Aorta (tissue), 5 donors: ENCODE data around the gene EFCAB7. TPM values are rescaled to one million over a fixed set of nuclear protein-coding genes. Genes with fewer than 3 reads are reported as not detected.

Source experiments
- ATAC-seq: fragments of 200-7000 bp; cut with Tn5 transposase; one replicate; pipeline ENCODE4 v1.9.1; 2022; ENCODE audit warnings: moderate library complexity; ENCODE audit not compliant: low FRiP score
- DNase-seq, 2 donors: peaks; one replicate each; pipeline ENCODE4 v3.0.0-alpha.2; 2020
- H3K27ac ChIP-seq, 2 donors: one replicate each; pipeline ENCODE4 v1.5.1; 2013; ENCODE audit warnings: low read length in 2 of 2, mild to moderate bottlenecking in 2 of 2, moderate library complexity in 2 of 2, control low read depth in 1 of 2, inconsistent platforms in 1 of 2, low read depth in 1 of 2
- H3K27me3 ChIP-seq, 2 donors: one replicate each; pipeline ENCODE4 v1.6.1; 2013; ENCODE audit warnings: control low read depth in 1 of 2, low read length in 1 of 2, mild to moderate bottlenecking in 1 of 2, moderate library complexity in 1 of 2; ENCODE audit not compliant: insufficient read depth in 2 of 2, control insufficient read depth in 1 of 2
- H3K36me3 ChIP-seq, 2 donors: one replicate each; pipeline ENCODE4 v1.6.1; 2013; ENCODE audit warnings: control low read depth in 1 of 2, low read length in 1 of 2, mild to moderate bottlenecking in 1 of 2; ENCODE audit not compliant: insufficient read depth in 2 of 2, control insufficient read depth in 1 of 2
- H3K4me1 ChIP-seq, 2 donors: one replicate each; pipeline ENCODE4 v1.6.1; 2013; ENCODE audit warnings: low read length in 2 of 2, control low read depth in 1 of 2, mild to moderate bottlenecking in 1 of 2, moderate library complexity in 1 of 2; ENCODE audit not compliant: insufficient read depth in 2 of 2, control insufficient read depth in 1 of 2
- H3K4me3 ChIP-seq, 2 donors: one replicate each; pipeline ENCODE4 v1.5.1; 2013; ENCODE audit warnings: low read length in 2 of 2, control low read depth in 1 of 2, mild to moderate bottlenecking in 1 of 2
- H3K9me3 ChIP-seq: one replicate; pipeline ENCODE4 v1.6.1; 2013; ENCODE audit warnings: mild to moderate bottlenecking, low read length; ENCODE audit not compliant: control insufficient read depth
- WGBS, 2 donors: extraction: QIAGEN DNeasy Blood & Tissue Kit; methylation state at CpG; one replicate each; pipeline ENCODE4 v1.1.7; 2013; 5-methylcytosine and 5-hydroxymethylcytosine counted together
- intact Hi-C, 2 donors: fragments of 100-400 bp; cut with DNase I; formaldehyde crosslinking; loops; one replicate each; pipeline versions ENCODE4 v1.14.2 to v1.15.0; 2022
- polyA plus RNA-seq, 2 donors: library from polyadenylated mRNA; stranded (reverse); fragments of 200-250 nt; gene quantifications; one replicate each; pipeline ENCODE4 v1.2.3, GENCODE V29; 2013
- total RNA-seq, 2 donors: library from RNA; stranded (reverse); fragmentation: NEBNext Ultra II Directional; extraction: Animal tissue kit (Norgen Biotek cat#: 25700); gene quantifications; one replicate each; pipeline ENCODE4 v1.2.1, GENCODE V29; 2021
- donor health status: healthy with polysubstance abuse.
- donor health status: Bipolar disorder and iron deficiency.
- donor health status: DM: no; HTN: no; CAD: no.
- donor health status: DM: no; HTN: no; CAD: no.
- donor health status: DM: yes; HTN: yes; CAD: no.

The EFCAB7 gene
- total and polyA plus RNA-seq, 4 donors: 2.1 to 9.4 (median 5.1) TPM

DNA sequence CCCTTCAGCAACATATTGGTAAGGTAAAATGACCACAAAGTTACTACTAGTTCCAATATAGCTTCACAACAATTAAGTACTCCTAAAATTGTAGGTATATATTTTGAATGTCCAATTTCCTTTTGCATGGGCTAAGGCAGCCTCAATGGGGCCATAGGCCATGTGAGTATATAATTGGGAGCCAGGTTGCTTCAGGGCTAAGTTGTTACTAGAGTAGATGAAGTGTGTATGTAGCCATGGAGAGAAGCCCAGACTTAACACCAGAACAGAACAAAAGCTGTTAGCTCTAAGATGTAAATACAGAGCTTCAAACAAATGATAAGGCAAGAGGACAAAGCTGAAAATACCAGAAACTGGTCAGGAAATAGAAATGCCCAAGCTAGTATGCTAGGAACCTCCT is 16.5 kb upstream of the EFCAB7 start:
- no peak overlapping the region for H3K27ac ChIP-seq
- intact Hi-C loops: no loop called here
- H3K27me3 ChIP-seq: no peaks in the 10 kb centered on the region
- H3K4me1 ChIP-seq: no peaks in the 10 kb centered on the region
- ATAC-seq: no peak
- peaks cover 3 to 5% of the 10 kb centered on the region in 2 donors for H3K36me3 ChIP-seq
- H3K9me3 ChIP-seq: no peaks in the 10 kb centered on the region
- no peak for DNase-seq
- H3K4me3 ChIP-seq: no peak overlapping the region

DNA sequence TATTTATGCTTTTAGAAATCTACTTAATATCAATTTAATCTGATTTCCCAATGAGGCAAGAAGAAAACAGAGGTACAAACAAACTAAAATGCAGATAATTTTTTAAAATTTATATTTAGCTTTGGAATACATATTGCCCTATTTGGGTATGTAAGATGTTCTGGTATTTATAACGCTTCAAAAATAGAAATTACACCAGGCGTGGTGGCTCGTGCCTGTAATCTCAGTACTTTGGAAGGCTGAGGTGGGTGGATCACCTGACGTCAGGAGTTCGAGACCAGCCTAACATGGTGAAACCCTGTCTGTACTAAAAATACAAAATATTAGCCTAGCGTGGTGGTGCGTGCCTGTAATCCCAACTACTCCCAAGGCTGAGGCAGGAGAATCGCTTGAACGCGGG is 13.6 kb upstream of the EFCAB7 start:
- no peak overlapping the region for H3K27ac ChIP-seq
- 82 to 85% methylated on average over 10 of the region's 10 CpGs for WGBS, 2 donors
- H3K4me3 ChIP-seq: no peak overlapping the region
- H3K27me3 ChIP-seq: no peaks in the 10 kb centered on the region
- no peaks in the 10 kb centered on the region for H3K4me1 ChIP-seq
- intact Hi-C loops: no loop called here
- H3K9me3 ChIP-seq: no peaks in the 10 kb centered on the region
- DNase-seq (no peak), ATAC-seq (no peak)
- peaks cover 3 to 5% of the 10 kb centered on the region in 2 donors for H3K36me3 ChIP-seq

DNA sequence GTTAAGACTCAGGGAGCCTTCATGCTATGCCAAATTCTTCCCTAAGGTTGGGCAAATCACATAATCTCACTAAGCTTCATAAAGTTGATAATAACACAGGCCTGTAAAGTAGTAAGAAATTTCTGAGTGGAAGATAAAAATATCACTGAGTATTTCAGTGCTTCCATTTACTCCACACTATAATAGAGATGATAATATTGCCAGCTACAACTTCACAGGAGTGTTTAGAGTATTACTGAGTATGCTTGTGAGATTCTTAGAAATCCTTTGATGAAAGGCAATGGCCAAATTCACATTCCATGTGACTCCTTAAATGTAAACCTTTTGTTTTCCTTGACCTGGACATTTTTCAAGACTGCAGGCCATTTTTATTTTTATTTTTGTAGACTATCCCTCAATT is 10.7 kb upstream of the EFCAB7 start:
- no peaks in the 10 kb centered on the region for H3K36me3 ChIP-seq
- no peak overlapping the region for H3K27ac ChIP-seq
- no peaks in the 10 kb centered on the region for H3K4me1 ChIP-seq
- no peak for ATAC-seq
- intact Hi-C loops: no loop called here
- no peak for DNase-seq
- no peak overlapping the region for H3K4me3 ChIP-seq
- H3K9me3 ChIP-seq: no peaks in the 10 kb centered on the region
- H3K27me3 ChIP-seq: no peaks in the 10 kb centered on the region

DNA sequence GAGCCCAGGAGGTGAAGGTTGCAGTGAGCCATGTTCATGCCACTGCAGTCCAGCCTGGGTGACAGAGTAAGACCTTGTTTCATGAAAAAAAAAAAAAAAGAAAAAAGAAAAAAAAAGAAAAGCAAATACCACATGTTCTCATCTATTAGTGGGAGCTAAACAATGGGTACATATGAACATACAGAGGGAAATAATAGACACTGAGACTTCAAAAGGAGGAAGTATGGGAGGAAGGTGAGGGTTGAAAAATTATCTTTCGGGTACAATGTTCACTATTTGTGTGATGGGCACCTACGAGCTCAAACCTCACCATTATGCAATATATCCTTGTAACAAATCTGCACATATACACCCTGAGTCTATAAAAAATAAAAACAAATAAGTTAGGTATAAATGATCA is 6.7 kb upstream of the EFCAB7 start:
- intact Hi-C loops: no loop called here
- H3K27ac ChIP-seq: no peak overlapping the region
- no peaks in the 10 kb centered on the region for H3K4me1 ChIP-seq
- ATAC-seq (no peak), DNase-seq (no peak)
- no peaks in the 10 kb centered on the region for H3K9me3 ChIP-seq
- H3K36me3 ChIP-seq: no peaks in the 10 kb centered on the region
- no peak overlapping the region for H3K4me3 ChIP-seq
- 92 to 93% methylated on average over 2 of the region's 2 CpGs for WGBS, 2 donors
- no peaks in the 10 kb centered on the region for H3K27me3 ChIP-seq

DNA sequence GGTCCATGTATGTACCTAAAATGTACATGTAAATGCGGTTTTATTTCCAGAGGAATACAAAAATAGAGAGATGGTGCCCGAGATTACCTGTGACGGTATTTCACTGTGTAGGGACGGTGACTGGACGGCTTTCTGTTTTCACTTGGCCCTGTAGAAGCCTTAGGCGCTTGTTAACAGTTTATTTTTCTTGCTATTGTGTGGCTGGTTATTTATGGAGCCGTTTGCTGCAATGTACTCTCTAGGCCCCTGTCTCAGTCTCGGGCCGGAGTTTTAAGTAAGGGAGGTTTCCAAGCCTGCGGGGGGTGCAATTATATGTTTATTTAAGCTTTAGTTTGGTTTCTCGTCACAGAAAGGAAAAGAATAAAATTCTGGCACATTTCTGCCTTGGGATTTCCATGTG is 413 bp downstream of the EFCAB7 start:
- 0 to 1% methylated on average over 11 of the region's 11 CpGs for WGBS, 2 donors
- intact Hi-C loops: no loop called here
- Histone ChIP-seq H3K4me1 (no peaks in the 10 kb centered on the region), H3K36me3 (no peaks in the 10 kb centered on the region), H3K27ac (peak overlapping the region in 1 of 2 donors; percentile 99), H3K27me3 (no peaks in the 10 kb centered on the region), H3K4me3 (peak overlapping the region; percentile 98), H3K9me3 (no peaks in the 10 kb centered on the region)
- DNase-seq (no peak), ATAC-seq (peak; percentile 60)

DNA sequence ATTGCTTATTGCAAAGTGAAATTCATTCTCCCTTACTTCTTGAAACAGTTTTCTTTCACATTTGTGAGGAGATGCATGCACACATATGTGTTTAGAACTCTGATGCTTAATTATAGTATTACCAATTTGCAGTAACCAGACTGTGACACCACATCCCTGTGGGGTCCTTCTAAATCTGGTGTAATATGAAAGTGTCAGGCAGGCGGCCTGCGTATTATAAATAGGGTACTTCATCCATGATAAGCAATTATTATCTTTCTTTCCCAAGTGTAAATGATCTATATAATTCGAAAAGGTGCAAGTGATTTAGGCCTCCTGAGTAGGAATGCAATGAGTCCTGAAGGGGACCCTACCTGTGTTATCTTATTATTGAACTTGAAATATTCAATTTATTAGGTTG is 876 bp downstream of the EFCAB7 start:
- H3K27ac ChIP-seq: no peak overlapping the region
- intact Hi-C loops: no loop called here
- DNase-seq (no peak), ATAC-seq (no peak)
- peak overlapping the region; percentile 98 for H3K4me3 ChIP-seq
- WGBS, 2 donors: 45 to 48% methylated on average over 3 of the region's 3 CpGs
- H3K27me3 ChIP-seq: no peaks in the 10 kb centered on the region
- no peaks in the 10 kb centered on the region for H3K36me3 ChIP-seq
- no peaks in the 10 kb centered on the region for H3K4me1 ChIP-seq
- no peaks in the 10 kb centered on the region for H3K9me3 ChIP-seq

DNA sequence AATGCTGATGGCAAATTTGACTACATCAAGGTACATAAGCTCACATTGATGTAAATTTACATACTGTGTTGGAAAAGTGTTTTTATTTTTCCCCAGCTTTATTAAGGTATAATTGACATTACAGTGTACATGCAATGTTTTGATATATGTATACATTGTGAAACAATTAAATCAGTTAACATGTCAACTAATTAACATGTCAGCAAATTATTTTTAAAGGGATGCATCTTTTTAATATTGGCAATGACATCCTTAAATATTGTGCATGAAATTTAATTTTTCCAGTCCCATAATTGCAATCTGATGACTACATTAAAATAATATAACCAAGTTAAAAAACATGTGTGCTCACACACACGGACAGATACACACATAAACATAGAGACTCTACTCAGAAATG is 9.4 kb downstream of the EFCAB7 start:
- Histone ChIP-seq H3K36me3 (no peaks in the 10 kb centered on the region), H3K9me3 (no peaks in the 10 kb centered on the region), H3K27me3 (no peaks in the 10 kb centered on the region), H3K4me1 (no peaks in the 10 kb centered on the region), H3K27ac (no peak overlapping the region), H3K4me3 (no peak overlapping the region)
- intact Hi-C loops: no loop called here
- WGBS, 2 donors: 70 to 73% methylated on average over 1 of the region's 1 CpG
- DNase-seq: no peak
- no peak for ATAC-seq

DNA sequence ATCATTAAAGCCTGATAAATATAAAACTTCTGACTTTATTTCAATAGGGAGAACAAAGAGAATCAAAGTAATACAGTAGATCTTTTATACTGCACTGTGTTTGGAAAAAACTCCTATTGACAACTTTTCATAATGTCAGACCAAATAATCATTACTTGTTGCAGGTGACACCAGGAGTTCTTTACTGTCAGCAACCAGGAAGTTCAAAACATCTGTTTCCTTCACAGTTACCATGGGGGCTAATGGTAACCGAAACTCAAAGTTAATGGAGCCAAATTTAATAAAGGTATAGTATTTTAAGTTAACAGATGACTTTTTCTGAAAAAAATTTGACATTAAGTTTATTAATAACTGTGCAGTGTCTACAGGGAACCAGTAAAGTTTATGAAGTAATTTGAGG is 10.6 kb downstream of the EFCAB7 start:
- Histone ChIP-seq H3K27ac (no peak overlapping the region), H3K36me3 (no peaks in the 10 kb centered on the region), H3K9me3 (no peaks in the 10 kb centered on the region), H3K27me3 (no peaks in the 10 kb centered on the region), H3K4me3 (no peak overlapping the region), H3K4me1 (no peaks in the 10 kb centered on the region)
- WGBS, 2 donors: 90 to 94% methylated on average over 1 of the region's 1 CpG
- DNase-seq (no peak), ATAC-seq (no peak)
- intact Hi-C loops: no loop called here

DNA sequence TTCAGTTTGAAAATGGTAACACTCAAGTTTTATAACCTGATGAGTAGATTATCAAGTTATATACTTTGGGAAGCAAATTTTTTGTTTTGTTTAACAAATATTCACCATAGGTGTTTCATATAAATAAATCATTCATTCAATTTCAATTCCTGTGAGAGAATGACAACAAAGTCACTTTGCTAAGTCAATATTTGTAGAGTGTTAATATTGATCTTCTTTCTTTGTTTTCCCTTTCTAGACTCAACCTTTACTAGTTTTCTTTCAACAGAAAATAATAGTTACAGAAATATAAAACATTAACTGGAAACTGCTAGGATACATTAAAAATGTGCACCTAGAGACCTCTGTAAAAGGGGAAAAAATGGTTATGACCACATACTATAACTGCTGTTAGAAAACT is 11.1 kb downstream of the EFCAB7 start:
- no peaks in the 10 kb centered on the region for H3K36me3 ChIP-seq
- intact Hi-C loops: no loop called here

More for the DNA sequence above, 11.1 kb downstream of the EFCAB7 start:
- Histone ChIP-seq H3K4me3 (no peak overlapping the region), H3K9me3 (no peaks in the 10 kb centered on the region), H3K27ac (no peak overlapping the region), H3K4me1 (no peaks in the 10 kb centered on the region), H3K27me3 (no peaks in the 10 kb centered on the region)
- no peak for DNase-seq
- ATAC-seq: no peak
